GM12801 (cell line): ENCODE results near the gene CRYBA2.

Source experiments
- TF ChIP-seq, protein P1 (sequence below): IDR thresholded peaks from one replicate; pipeline ENCODE4 v1.5.1; 2011; ENCODE audit warnings: control low read depth; ENCODE audit not compliant: insufficient read length; ENCODE audit errors: extremely low read depth

CRYBA2 gene

DNA sequence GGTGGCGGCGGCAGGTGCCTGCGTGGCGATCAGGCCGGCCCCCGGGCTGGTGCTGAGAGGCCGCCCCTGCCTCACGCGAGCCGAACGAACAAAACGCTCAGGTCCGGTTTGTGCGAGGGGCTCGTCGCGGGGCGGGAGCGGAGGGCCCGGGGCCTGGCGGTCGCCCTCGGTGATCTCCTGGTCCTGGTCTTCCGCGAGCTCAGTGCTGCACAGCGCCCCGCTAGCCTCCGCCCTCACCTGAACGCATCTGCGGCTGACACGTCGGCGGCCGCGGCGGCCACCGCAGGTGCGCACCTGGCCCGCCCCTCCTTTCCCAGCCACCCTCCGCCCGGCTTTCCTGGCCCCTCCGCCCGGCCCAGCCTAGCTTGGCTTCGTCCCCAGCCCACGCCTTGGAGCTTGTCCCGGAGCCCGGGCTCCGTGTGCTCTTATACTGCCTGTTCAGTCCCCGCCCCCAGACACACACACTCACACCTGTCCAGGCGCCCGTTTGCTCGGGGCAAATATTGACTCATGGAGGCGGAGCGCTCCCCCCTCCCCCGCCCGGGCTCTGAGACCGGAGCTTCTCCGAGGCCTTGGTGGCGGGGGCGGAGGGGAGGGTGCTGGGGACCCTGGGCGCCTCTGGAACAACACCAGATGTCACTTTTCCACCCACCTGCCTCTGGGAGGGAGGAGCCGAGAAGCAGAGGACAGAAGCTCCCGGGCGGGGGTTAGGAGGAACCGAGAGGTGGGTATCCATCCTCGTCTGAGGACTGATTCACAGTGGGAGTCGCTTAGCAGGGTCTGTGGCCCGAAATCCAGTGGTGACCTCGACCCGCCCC is 8.6 kb upstream of the CRYBA2 start:
- TF ChIP-seq, protein P1, sequence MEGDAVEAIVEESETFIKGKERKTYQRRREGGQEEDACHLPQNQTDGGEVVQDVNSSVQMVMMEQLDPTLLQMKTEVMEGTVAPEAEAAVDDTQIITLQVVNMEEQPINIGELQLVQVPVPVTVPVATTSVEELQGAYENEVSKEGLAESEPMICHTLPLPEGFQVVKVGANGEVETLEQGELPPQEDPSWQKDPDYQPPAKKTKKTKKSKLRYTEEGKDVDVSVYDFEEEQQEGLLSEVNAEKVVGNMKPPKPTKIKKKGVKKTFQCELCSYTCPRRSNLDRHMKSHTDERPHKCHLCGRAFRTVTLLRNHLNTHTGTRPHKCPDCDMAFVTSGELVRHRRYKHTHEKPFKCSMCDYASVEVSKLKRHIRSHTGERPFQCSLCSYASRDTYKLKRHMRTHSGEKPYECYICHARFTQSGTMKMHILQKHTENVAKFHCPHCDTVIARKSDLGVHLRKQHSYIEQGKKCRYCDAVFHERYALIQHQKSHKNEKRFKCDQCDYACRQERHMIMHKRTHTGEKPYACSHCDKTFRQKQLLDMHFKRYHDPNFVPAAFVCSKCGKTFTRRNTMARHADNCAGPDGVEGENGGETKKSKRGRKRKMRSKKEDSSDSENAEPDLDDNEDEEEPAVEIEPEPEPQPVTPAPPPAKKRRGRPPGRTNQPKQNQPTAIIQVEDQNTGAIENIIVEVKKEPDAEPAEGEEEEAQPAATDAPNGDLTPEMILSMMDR, result no peak

DNA sequence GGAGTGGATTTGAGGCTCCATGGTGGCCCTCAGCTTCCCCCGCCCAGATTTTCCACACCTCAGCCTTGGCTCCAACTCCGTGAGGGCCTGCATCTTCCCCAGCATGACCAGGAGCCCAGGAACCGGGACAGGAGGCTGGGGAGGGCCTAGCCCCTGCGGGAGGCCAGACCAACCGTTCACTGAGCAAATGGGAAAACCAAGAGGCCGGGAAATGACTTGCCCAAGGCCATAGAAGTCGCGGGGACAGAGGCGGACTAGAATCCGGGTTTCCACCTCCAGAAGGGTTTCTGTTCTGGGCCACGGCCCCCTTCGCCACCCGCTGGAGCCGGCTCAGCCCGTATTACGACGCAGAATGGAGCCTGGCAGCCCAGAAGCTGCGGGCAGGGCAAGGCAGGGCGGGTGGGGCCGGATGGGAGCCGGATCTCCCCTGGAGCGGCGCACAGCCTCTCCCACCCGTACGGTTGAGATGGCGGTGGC is 7.9 kb upstream of the CRYBA2 start:
- TF ChIP-seq, protein P1, result no peak

DNA sequence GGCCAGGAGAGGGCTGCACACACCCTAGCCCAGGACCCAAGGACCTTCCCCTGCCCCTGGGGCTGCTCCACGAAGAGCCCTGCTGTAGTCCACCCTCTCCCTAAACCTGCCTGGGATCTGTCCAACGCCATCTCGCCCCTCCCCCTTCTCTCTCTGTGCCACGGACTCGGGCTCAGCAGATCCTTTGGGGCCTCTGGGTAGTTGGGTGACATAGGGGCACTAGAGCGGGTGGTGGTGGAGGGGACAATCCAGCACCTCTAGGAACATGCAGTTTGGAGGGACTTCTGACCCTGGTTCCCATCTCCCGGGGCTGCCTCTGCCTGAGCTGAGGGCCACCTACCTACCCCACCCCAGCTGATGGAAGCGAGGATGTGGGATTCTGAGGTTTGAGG is 7.3 kb upstream of the CRYBA2 start:
- TF ChIP-seq, protein P1, result no peak

DNA sequence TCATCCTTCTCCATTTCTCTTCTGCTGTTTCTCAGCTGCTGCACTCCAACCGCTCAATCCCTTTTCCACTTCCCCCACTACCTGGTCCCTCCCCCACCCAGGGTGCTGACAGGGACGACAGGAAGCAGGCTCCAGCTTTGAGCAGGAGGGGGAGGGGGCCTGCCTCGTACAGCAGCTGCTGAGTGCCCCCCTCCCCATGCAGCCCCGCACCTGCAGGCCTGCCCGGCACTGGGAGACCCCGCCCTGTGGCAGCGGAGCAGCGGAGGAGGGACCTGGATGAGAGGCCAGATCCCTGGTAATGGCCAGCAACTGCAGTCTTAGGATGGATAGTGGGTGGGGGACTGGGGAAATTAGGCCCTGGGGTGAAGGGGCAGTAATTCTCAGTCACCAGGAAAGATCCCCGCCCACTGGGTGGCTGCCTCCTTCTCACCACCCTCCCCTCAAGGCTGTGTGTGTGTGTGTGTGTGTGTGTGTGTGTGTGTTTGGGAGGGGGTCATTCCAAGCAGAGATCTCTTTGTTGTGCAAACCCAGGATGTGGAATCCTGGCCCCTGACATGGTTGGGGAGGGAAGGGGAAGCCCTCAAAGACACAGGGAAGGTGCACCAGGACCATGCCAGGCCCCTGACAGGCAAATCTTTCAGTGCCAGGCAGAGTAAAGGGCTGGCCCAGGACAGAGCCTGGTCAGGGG is 6.8 kb upstream of the CRYBA2 start:
- TF ChIP-seq, protein P1, result no peak

DNA sequence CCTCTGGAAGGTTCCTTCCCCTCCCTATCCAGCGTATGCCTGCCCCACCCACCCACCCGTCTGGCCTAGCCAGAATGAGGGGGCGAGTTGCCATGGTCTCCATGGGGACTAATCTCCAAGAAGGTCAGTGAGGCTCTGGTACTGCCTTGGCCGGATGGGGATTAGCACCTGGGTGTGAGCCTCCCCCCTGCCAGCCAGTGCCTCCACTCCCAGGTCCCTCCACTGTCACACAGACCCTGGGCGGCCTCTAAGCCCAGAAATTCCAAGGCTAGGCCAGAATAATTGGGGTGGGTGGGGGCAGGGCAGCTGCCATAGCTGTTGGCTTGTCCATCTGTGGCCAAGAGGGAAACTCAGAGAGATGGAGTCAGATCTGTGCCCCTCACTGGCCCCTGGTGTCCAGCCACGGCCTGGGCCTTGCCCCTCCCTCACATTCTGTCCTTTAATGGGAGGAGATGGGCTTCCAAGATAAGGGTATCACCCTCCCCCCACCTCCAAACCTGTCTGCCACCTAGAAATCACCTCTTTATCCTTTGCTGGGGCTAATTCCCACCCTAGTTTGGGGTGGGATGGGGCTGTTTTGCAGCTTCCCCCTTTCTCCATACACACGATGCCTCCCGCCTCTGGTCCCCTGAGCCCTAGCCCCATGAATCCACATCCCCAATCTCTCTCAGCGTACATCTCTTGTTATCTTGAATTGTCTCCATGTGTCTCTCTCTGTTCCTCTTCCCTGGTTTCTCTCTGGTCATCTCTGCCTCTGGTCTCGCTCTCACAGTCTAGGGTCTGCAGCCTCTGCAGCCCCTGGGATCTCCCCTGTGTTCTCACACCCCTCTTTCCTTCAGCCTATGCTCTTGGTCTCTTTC is 6.0 kb upstream of the CRYBA2 start:
- TF ChIP-seq, protein P1, result no peak

DNA sequence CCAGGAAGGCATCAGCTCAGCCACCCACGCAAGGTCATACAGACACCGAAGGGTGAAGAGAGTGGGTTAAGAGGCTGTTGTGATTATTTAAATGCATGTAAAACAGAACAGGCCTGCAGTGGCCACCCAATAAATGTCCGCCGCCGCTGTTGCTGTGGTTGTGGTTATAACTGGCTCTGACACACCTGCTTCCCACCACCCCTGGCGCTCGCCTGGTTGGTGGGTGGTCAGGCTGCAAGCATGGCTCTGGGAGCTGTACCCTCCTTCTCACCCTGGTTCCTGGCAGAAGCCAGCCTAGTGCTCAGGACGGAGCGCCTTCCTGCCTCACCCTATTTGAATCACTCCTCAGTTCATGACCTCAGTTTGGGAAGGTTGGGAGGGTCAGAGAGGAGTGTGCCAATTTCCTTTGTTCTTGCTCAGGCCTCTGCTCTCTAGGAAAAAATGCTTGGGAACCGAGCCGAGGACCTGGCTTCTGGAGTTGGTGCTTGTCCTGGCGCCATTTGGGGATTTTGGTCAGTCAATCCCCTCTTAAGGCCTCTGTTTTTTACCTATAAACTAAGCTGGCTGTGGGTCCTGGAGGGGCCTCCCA is 5.3 kb upstream of the CRYBA2 start:
- TF ChIP-seq, protein P1, result no peak

DNA sequence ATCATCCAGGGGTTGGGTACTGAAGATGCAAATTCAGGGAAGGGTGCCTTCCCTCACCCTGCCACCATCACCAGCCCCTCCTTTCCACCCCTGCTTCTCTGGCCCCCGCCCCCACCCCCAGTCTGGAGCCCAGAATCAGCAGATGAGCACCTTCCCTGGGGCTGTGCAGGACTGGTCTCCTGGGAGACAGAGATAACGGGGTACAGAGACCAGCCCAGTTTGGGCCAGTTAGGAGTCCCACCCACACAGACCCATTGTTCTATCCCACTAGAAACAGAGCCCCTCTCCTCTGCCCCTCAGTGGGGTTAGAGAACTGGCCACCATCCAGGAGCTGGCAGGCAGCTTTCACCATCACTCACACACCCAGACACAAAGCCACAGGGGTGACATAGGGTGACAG is 4.5 kb upstream of the CRYBA2 start:
- TF ChIP-seq, protein P1, result no peak
